ENCODE measurements around the gene MFGE8. TPM values are rescaled to one million over a fixed set of nuclear protein-coding genes. Genes with fewer than 3 reads are reported as not detected.

Gene MFGE8
- total RNA-seq, 2 experiments from 2014 or later: 22.9 to 38.1 TPM

- Mint-ChIP-seq H3K36me3 (peaks cover 2% of the 10 kb centered on the region), H3K27me3 (no peaks in the 10 kb centered on the region), H3K27ac (no peak overlapping the region), H3K4me3 (no peak overlapping the region), H3K9me3 (ENCODE audit: low read depth) (no peaks in the 10 kb centered on the region), H3K4me1 (no peaks in the 10 kb centered on the region)
- no peak for DNase-seq
- CTCF ChIA-PET: interaction anchor here (1.4 to 1.5 kb wide), 2 partner anchors 22 to 33 kb away, joined by 3 to 4 read pairs; no protein-coding TSS in a partner anchor
- ATAC-seq: no peak
Measured at GRCh38 chr15:88872106-88872505, 41.1 kb downstream of the MFGE8 start.

GRCh38 chr15:88871313-88871712 is 41.9 kb downstream of the MFGE8 start:
- Mint-ChIP-seq H3K4me1 (no peaks in the 10 kb centered on the region), H3K4me3 (no peak overlapping the region), H3K27me3 (no peaks in the 10 kb centered on the region), H3K36me3 (peaks cover 2% of the 10 kb centered on the region), H3K9me3 (ENCODE audit: low read depth) (no peaks in the 10 kb centered on the region), H3K27ac (no peak overlapping the region)
- no peak for ATAC-seq
- DNase-seq: no peak
- CTCF ChIA-PET: no interaction called here

GRCh38 chr15:88866295-88866881 is 46.8 kb downstream of the MFGE8 start:
- ATAC-seq (no peak), DNase-seq (no peak)
- H3K4me1 Mint-ChIP-seq: no peaks in the 10 kb centered on the region
- H3K9me3 Mint-ChIP-seq (ENCODE audit: low read depth): no peaks in the 10 kb centered on the region
- no peaks in the 10 kb centered on the region for H3K36me3 Mint-ChIP-seq
- CTCF ChIA-PET: no interaction called here
- H3K27me3 Mint-ChIP-seq: no peaks in the 10 kb centered on the region
- no peak overlapping the region for H3K27ac Mint-ChIP-seq
- no peak overlapping the region for H3K4me3 Mint-ChIP-seq

- CTCF ChIA-PET: no interaction called here
- no peak overlapping the region for H3K4me3 Mint-ChIP-seq
- H3K36me3 Mint-ChIP-seq: no peaks in the 10 kb centered on the region
- H3K27ac Mint-ChIP-seq: no peak overlapping the region
- H3K9me3 Mint-ChIP-seq (ENCODE audit: low read depth): no peaks in the 10 kb centered on the region
- H3K4me1 Mint-ChIP-seq: no peaks in the 10 kb centered on the region
- ATAC-seq (no peak), DNase-seq (no peak)
- no peaks in the 10 kb centered on the region for H3K27me3 Mint-ChIP-seq
Measured at GRCh38 chr15:88865498-88866099, 47.6 kb downstream of the MFGE8 start.

GRCh38 chr15:88864861-88865497 is 48.2 kb downstream of the MFGE8 start:
- no peak for ATAC-seq
- CTCF ChIA-PET: no interaction called here
- H3K27me3 Mint-ChIP-seq: no peaks in the 10 kb centered on the region

GRCh38 chr15:88863412-88863811 is 49.8 kb downstream of the MFGE8 start:
- no peaks in the 10 kb centered on the region for H3K27me3 Mint-ChIP-seq
- H3K27ac Mint-ChIP-seq: no peak overlapping the region
- CTCF ChIA-PET: no interaction called here
- DNase-seq (no peak), ATAC-seq (no peak)
- H3K4me1 Mint-ChIP-seq: no peaks in the 10 kb centered on the region
- no peaks in the 10 kb centered on the region for H3K9me3 Mint-ChIP-seq (ENCODE audit: low read depth)
- no peak overlapping the region for H3K4me3 Mint-ChIP-seq
- no peaks in the 10 kb centered on the region for H3K36me3 Mint-ChIP-seq

More at GRCh38 chr15:88864861-88865497, 48.2 kb downstream of the MFGE8 start:
- DNase-seq: no peak
- H3K27ac Mint-ChIP-seq: no peak overlapping the region
- H3K4me1 Mint-ChIP-seq: no peaks in the 10 kb centered on the region
- no peaks in the 10 kb centered on the region for H3K36me3 Mint-ChIP-seq
- no peak overlapping the region for H3K4me3 Mint-ChIP-seq
- H3K9me3 Mint-ChIP-seq (ENCODE audit: low read depth): no peaks in the 10 kb centered on the region

GRCh38 chr15:88860212-88860611 is 53.0 kb downstream of the MFGE8 start:
- H3K27ac Mint-ChIP-seq: no peak overlapping the region
- CTCF ChIA-PET: no interaction called here
- H3K36me3 Mint-ChIP-seq: no peaks in the 10 kb centered on the region
- H3K4me3 Mint-ChIP-seq: no peak overlapping the region
- H3K27me3 Mint-ChIP-seq: no peaks in the 10 kb centered on the region
- no peak for DNase-seq
- H3K9me3 Mint-ChIP-seq (ENCODE audit: low read depth): no peaks in the 10 kb centered on the region
- ATAC-seq: no peak
- no peaks in the 10 kb centered on the region for H3K4me1 Mint-ChIP-seq

GRCh38 chr15:88859550-88859949 is 53.6 kb downstream of the MFGE8 start:
- H3K4me3 Mint-ChIP-seq: no peak overlapping the region
- H3K27me3 Mint-ChIP-seq: no peaks in the 10 kb centered on the region
- ATAC-seq (no peak), DNase-seq (no peak)
- H3K9me3 Mint-ChIP-seq (ENCODE audit: low read depth): peaks cover 4% of the 10 kb centered on the region
- H3K36me3 Mint-ChIP-seq: peaks cover under 1% of the 10 kb centered on the region
- CTCF ChIA-PET: no interaction called here
- H3K4me1 Mint-ChIP-seq: no peaks in the 10 kb centered on the region
- H3K27ac Mint-ChIP-seq: no peak overlapping the region

GRCh38 chr15:88858934-88859333 is 54.2 kb downstream of the MFGE8 start:
- CTCF ChIA-PET: no interaction called here
- peaks cover 6% of the 10 kb centered on the region for H3K9me3 Mint-ChIP-seq (ENCODE audit: low read depth)

GRCh38 chr15:88852476-88852875 is 60.7 kb downstream of the MFGE8 start:
- no peak for DNase-seq
- Mint-ChIP-seq H3K9me3 (ENCODE audit: low read depth) (peaks cover 9% of the 10 kb centered on the region), H3K4me3 (no peak overlapping the region), H3K27ac (no peak overlapping the region), H3K36me3 (peaks cover 2% of the 10 kb centered on the region), H3K27me3 (no peaks in the 10 kb centered on the region), H3K4me1 (no peaks in the 10 kb centered on the region)
- ATAC-seq: no peak
- CTCF ChIA-PET: no interaction called here

More at GRCh38 chr15:88858934-88859333, 54.2 kb downstream of the MFGE8 start:
- H3K4me1 Mint-ChIP-seq: no peaks in the 10 kb centered on the region
- no peak for DNase-seq
- H3K27me3 Mint-ChIP-seq: no peaks in the 10 kb centered on the region
- ATAC-seq: no peak
- peaks cover 2% of the 10 kb centered on the region for H3K36me3 Mint-ChIP-seq
- no peak overlapping the region for H3K27ac Mint-ChIP-seq
- H3K4me3 Mint-ChIP-seq: no peak overlapping the region

GRCh38 chr15:88849376-88850072 is 63.7 kb downstream of the MFGE8 start:
- CTCF ChIA-PET: no interaction called here
- Mint-ChIP-seq H3K27ac (no peak overlapping the region), H3K27me3 (no peaks in the 10 kb centered on the region), H3K36me3 (peaks cover 1% of the 10 kb centered on the region), H3K4me3 (no peak overlapping the region), H3K4me1 (peaks cover 4% of the 10 kb centered on the region), H3K9me3 (ENCODE audit: low read depth) (peaks cover 4% of the 10 kb centered on the region)
- no peak for DNase-seq
- ATAC-seq: no peak
